ENCODE results near the gene ADAMTS16. TPM values are rescaled to one million over a fixed set of nuclear protein-coding genes. Genes with fewer than 3 reads are reported as not detected.

ADAMTS16 gene
- total RNA-seq, 3 donors from 2014 or later: 0.10 to 0.35 (median 0.26) TPM

GRCh38 chr5:5315068-5315980 is 175.2 kb downstream of the ADAMTS16 start:
- intact Hi-C loops (cut with DNase I, micrococcal nuclease): no loop called here
- DNase-seq: no peak
- ATAC-seq: no peak
- Histone ChIP-seq H3K4me3 (no peak overlapping the region), H3K36me3 (ENCODE audit: low read depth) (no peaks in the 10 kb centered on the region), H3K4me1 (ENCODE audit: low read depth) (no peaks in the 10 kb centered on the region), H3K9me3 (no peaks in the 10 kb centered on the region)
- TF ChIP-seq CTCF (IDR thresholded peaks at IDR 0.05): no peak

DNA sequence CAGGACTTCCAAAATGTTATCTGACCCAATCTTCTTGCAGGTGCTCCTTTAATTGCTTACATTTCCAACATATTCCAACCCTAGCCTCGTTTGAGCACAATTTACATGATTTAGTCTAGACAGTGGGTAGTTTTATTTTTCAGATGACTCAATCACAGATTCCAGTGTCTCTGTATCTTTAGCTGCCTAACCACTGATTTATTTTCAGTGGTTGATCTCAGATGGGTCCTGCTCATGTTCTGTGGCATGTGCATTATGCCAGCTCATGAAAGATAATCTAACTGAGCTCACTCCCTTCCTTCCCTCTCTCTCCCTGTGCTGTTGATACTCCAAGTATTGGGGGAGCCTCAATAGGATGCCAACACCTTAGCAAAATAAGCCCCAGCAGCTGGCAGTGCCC is 176.2 kb downstream of the ADAMTS16 start:
- intact Hi-C loops (cut with DNase I, micrococcal nuclease): no loop called here

DNA sequence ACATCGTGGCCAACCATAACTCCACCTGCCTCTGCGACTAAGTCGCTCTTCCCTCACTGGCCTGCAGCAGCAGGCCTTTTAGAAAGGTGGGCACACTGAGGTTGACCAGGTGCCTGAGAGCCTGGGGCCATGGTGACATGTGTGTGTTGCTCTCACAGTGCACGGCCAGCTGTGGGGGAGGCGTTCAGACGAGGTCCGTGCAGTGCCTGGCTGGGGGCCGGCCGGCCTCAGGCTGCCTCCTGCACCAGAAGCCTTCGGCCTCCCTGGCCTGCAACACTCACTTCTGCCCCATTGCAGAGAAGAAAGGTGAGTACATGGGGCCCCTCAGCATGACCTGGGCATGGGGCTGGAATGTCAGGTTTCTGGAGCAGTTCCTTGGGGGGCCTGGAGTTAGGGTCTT is 177.8 kb downstream of the ADAMTS16 start:
- intact Hi-C loops (cut with DNase I, micrococcal nuclease): no loop called here
- no peak overlapping the region for H3K4me3 ChIP-seq
- no peaks in the 10 kb centered on the region for H3K4me1 ChIP-seq (ENCODE audit: low read depth)
- no peaks in the 10 kb centered on the region for H3K9me3 ChIP-seq
- no peak for TF ChIP-seq CTCF (IDR thresholded peaks at IDR 0.05)
- DNase-seq: no peak
- no peaks in the 10 kb centered on the region for H3K36me3 ChIP-seq (ENCODE audit: low read depth)
- no peak for ATAC-seq

More for the DNA sequence above, 176.2 kb downstream of the ADAMTS16 start:
- Histone ChIP-seq H3K4me3 (no peak overlapping the region), H3K36me3 (ENCODE audit: low read depth) (no peaks in the 10 kb centered on the region), H3K9me3 (no peaks in the 10 kb centered on the region), H3K4me1 (ENCODE audit: low read depth) (no peaks in the 10 kb centered on the region)
- TF ChIP-seq CTCF (IDR thresholded peaks at IDR 0.05): no peak
- no peak for ATAC-seq
- DNase-seq: no peak

- DNase-seq: no peak
- intact Hi-C loops (cut with DNase I, micrococcal nuclease): no loop called here
- TF ChIP-seq CTCF (IDR thresholded peaks at IDR 0.05): no peak
Observed at GRCh38 chr5:5318426-5319190, 178.5 kb downstream of the ADAMTS16 start.

GRCh38 chr5:5320062-5320805 is 180.1 kb downstream of the ADAMTS16 start:
- H3K9me3 ChIP-seq: no peaks in the 10 kb centered on the region
- TF ChIP-seq CTCF (IDR thresholded peaks at IDR 0.05): no peak
- H3K4me3 ChIP-seq: no peak overlapping the region
- no peaks in the 10 kb centered on the region for H3K36me3 ChIP-seq (ENCODE audit: low read depth)
- intact Hi-C loops (cut with DNase I, micrococcal nuclease): no loop called here
- ATAC-seq: no peak
- DNase-seq: no peak
- H3K4me1 ChIP-seq (ENCODE audit: low read depth): no peaks in the 10 kb centered on the region

More at GRCh38 chr5:5318426-5319190, 178.5 kb downstream of the ADAMTS16 start:
- no peak for ATAC-seq
- no peak overlapping the region for H3K4me3 ChIP-seq
- no peaks in the 10 kb centered on the region for H3K9me3 ChIP-seq
- H3K36me3 ChIP-seq (ENCODE audit: low read depth): no peaks in the 10 kb centered on the region
- no peaks in the 10 kb centered on the region for H3K4me1 ChIP-seq (ENCODE audit: low read depth)
